ENCODE data around the gene ZNF436.
"Not testable (repeated sequence)": the region's sequence is repeated elsewhere in the genome, so short reads cannot be mapped to it uniquely, and the experiment has no call there.

The ZNF436 gene

DNA sequence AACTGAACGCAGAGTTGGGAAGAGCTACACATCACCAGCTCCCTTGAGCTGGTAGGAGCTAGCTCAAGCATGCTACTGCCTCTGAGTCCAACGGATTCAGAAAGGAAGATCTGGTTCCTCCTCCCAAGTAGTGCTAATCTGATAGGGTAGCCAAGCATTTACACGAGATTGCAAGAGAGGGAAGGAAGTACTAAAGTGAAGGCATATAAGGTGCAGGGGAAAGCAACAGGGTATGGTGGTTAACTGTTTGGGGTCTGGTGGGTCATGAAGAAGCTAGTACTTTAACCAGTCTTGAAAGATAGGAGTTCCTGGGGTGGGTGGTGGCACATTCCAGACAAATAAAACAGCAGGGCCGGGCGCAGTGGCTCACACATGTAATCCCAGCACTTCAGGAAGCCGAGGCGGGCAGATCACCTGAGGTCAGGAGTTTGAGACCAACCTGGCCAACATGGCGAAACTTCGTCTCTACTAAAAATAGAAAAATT lies 20.2 kb upstream of the ZNF436 start:
- no peak for DNase-seq

DNA sequence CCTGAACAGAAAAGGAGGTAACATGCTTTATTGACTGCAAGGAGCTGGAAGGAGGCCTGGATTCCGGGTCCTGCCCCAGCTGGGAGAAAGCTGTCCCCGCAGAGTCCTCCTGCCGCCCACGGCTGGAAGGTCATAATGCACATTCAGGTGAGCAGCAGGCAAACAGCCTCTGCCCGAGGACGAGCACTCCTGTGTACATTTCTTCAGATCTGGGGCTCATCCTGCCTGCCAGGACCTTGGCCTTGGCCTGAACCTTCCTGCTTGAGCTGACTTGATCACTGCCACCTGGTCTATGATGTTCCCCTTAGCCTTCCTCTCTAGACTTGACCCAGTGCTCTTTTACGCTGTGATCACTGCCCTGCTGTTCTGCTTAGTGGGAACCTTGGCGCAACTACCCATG lies 17.9 kb upstream of the ZNF436 start:
- no peak for DNase-seq

DNA sequence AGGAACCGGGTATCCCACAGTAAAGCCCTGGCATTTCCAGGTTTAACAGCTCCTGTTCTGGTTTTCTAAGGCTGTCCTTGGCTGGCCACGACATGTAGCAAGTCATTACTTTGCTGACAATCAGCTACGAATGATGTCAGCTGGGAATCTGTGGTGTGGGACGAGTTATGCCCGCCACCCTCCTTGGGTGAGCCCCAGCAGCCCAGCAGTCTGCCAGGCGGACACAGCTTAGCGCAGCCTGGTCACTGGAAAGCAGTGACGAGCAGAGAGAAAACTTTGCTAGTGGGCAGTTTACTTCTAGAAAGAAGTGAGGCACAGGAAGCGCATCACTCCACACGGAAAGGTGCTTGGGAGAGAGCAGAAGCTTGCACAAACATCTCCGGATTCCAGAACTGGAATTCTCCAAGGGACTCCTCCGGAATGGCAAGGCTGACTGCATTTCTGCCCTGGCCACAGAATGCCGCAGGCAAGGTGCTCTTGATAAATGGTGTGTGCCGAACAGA lies 15.5 kb upstream of the ZNF436 start:
- DNase-seq = no peak

DNA sequence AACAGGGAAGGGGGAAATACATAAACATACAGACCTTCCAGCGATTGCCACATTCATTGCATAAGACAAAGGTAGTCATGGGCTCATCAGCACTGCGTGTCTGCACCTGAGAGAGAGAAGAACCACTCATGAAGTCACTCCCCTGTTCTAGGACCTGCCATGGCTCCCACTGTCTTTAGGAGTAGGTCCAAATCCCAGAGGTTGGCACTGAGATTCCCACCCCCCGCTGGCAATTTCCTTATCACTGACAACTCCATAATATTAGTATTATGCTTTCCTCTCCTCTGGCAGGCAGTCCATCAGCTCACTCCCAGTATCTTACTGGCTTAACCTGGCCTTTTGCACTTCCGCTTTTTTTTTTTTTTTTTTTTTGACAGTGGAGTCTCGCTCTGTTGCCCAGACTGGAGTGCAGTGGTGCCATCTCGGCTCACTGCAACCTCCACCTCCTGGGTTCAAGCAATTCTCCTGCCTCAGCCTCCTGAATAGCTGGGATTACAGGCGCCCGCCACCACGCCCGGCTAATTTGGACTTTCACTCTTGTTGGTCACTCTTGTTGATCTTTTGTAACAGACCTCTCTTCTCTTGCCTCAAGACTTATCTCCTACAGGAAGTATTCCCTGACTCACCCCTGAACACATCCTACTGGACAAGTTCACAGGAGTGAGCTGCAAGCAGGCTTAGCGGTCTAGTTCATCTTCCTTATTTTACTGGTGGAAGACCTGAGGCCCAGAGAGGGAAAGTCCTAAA lies 14.8 kb upstream of the ZNF436 start:
- no peak for DNase-seq

DNA sequence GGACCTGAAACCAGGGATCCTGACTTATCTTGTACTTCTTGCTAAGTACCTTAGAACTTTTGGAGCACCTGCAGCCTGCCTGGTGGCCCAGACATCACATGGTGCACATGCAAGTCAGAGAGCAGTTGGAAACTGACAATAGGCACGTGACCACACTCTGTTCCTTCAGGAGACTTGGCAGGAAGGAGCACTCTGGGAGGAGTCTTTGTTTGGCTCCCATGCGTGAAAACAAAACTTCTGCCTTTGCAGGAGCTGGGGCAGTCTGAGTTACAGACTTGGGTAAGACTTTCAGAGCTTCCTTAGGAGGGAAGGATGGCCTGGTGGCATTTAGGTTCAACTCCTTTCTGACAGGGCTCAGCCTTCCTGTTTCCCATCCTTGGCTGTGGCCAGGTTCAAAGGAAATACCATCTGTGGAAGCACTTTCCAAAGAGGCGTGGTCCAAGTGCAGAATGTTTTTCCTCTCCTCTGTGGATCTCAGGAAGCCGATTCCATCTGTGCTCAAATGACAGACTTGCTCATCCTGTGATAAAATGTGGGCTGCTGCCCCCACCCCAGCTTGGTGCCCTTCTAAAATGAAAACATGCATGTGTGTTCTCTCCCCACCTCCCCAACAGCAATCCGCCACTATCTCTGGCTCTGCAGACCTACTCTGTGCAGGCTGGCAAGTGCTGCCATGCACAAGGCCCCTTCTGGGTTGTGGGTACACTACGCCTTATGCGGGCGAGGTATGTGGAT lies 14.1 kb upstream of the ZNF436 start:
- DNase-seq = no peak

- DNase-seq = no peak
Measured at GRCh38 chr1:23381233-23381885, 11.7 kb upstream of the ZNF436 start.

DNA sequence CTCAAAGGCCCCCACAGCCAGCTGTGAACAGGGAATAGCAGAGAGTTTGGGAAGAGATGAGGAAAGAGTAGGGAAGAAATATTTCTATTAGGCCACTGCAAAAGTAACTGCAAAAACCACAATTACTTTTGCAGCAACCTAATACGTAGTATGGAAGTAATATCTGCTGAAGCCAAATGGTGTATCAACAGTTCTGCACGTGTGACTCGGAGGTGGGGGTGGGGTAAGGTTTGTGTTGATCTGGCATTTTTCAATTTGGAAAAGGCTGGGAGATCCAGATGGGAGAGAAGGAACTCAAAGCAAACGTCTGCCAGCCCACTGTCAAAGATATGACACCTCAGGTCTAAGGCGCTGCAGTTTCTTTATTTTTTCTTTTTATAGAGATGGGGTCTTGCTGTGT lies 11.1 kb upstream of the ZNF436 start:
- no peak for DNase-seq

GRCh38 chr1:23380236-23380635 lies 10.6 kb upstream of the ZNF436 start:
- DNase-seq = not testable (repeated sequence)

- no peak for DNase-seq
Measured at GRCh38 chr1:23376890-23377811, 7.5 kb upstream of the ZNF436 start.

GRCh38 chr1:23374079-23374735 lies 4.6 kb upstream of the ZNF436 start:
- DNase-seq = not testable (repeated sequence)

DNA sequence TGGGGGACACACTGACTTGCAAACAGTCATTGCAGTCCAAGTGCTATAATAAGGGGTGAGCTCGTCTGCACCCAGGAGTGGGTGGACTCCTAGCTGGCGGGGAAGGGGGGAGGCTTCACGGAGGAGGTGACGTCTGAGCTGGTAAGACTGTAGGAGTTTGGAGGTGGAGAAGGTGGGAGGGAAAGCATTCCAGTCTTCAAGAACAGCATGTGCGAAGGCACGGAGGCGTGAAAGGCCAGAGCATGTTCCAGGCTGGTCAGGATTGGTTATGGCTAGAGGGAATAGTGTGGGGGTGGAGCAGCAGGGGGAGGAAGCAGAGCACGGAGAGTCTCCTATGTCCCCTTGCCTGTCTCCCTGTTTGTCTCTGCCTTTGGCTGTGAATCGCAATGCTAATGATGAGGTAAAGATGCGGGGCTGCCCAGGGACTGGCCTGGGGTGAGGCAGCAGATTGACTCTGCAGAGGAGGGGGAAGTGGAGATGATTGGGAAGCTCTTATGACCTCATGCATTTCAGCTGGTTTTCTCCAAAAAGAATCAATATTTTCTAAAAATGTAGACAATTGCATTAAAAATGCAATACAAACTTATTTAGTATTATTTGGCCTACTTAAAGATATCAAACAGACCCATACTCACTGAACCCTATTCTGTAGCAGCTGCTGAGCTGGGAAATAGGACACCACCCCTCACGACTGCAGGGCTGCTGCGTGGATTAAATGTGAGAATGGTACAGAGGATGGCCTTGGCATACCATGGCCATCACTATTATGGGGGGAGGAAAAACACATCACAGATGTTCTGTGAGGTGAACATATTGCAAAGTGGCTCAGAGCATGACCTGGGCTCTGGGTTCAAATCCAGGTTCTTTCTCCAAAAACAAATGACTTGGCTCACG lies 2.6 kb upstream of the ZNF436 start:
- DNase-seq = no peak

GRCh38 chr1:23370709-23371584 lies 1.3 kb upstream of the ZNF436 start:
- no peak for DNase-seq

DNA sequence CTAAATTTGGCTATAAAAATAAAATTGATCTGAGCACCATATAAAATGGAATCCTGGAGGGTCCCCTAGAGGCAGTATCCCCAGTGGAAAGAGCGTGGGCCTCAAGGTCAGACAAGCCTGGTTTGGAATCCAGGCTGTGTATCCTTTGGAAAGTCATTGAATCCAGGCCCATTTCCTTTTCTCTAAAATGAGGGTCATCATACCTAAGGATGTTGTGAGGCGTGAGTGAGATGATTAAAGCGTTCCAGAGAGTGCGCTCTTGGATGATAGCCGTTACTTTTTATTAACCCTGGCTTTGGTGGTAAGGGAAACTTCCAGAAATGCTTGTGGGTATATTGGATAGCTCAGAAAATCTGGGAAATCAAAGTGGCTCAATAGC lies 683 bp upstream of the ZNF436 start:
- DNase-seq = no peak

GRCh38 chr1:23368562-23369334 lies 888 bp downstream of the ZNF436 start:
- peak; percentile 91 for DNase-seq

GRCh38 chr1:23367791-23368561 lies 1.7 kb downstream of the ZNF436 start:
- DNase-seq = peak; percentile 98

DNA sequence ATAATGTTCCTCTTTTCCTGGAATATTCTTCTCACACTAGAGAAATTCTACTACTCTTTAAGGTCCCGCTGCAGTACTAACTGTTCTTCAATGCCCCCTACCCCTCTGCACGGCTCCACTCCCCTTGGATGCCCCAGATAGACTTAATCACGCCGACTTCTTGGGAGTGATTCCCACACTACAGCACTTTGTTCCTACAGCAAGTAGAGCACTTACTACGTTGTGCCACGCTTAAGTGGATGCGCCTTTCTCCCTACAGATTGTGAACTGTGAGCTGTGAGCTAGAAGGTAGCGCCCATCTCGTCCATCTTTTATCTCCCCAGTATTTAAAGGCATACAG lies 2.2 kb downstream of the ZNF436 start:
- no peak for DNase-seq

DNA sequence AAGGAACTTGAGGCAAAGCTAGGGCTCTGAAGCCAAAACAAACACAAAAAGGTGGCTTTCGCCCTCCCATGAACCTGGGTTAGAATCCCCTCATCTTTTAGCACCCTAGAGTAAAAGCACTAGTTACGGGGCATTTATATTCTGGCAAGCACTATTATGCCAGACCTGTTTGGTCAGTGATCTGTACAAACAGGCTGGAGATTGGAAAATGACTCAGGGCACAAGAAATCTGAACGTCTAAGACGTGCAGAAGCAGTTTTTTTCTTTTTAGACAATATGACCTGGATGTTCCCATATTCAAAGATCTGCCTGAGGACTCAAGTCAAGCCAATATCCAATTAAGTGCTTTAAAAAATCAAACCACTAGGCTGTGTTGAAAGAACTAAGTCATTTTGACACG lies 3.0 kb downstream of the ZNF436 start:
- no peak for DNase-seq

- no peak for DNase-seq
Measured at GRCh38 chr1:23366146-23366545, 3.5 kb downstream of the ZNF436 start.
